GM18870 (cell line): ENCODE data around the gene PRSS33.

ENCODE experiments used
- ATAC-seq: cut with Tn5 transposase; IDR thresholded peaks from one replicate; pipeline ENCODE4 v1.9.1; 2021; ENCODE audit warnings: moderate library complexity; ENCODE audit not compliant: unreplicated experiment

Gene PRSS33

DNA sequence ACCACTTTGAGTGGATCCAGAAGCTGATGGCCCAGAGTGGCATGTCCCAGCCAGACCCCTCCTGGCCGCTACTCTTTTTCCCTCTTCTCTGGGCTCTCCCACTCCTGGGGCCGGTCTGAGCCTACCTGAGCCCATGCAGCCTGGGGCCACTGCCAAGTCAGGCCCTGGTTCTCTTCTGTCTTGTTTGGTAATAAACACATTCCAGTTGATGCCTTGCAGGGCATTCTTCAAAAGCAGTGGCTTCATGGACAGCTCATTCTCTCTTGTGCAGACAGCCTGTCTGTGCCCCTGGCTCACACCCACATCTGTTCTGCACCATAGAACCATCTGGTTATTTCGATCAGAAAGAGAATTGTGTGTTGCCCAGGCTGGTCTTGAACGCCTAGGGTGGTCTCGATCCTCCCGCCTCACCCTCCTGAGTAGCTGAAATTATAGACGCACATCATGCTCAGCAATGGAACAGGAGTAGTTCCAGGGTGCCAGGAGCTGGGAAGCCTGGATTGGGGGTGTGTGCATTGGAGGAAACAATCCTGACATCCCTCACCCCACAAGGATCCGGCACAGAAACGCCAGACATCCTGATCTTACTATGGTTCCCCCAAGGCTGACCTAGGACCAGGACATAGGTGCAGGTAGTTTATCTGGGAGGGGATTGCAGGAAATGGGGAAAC is 34.3 kb upstream of the PRSS33 start:
- ATAC-seq = no peak

DNA sequence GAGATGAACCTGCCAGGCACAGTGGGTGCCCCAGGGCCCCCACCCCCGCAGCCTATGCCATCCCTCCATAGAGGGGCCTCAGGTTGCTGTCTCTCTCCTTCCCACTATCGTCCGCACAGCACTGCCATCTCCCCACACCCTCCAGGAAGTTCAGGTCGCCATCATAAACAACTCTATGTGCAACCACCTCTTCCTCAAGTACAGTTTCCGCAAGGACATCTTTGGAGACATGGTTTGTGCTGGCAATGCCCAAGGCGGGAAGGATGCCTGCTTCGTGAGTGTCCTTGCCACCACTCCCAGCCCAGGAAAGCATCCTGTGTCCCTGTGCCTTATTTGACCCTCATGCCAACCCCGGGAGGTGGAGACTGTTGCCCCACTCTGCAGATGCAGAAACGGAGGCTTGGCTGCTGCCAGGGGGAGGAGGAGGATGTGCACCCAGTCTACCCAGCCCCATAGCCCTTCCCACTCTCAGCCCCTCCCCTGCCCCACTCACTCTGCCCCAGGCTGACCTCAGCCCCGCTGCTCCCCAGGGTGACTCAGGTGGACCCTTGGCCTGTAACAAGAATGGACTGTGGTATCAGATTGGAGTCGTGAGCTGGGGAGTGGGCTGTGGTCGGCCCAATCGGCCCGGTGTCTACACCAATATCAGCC is 33.6 kb upstream of the PRSS33 start:
- no peak for ATAC-seq

DNA sequence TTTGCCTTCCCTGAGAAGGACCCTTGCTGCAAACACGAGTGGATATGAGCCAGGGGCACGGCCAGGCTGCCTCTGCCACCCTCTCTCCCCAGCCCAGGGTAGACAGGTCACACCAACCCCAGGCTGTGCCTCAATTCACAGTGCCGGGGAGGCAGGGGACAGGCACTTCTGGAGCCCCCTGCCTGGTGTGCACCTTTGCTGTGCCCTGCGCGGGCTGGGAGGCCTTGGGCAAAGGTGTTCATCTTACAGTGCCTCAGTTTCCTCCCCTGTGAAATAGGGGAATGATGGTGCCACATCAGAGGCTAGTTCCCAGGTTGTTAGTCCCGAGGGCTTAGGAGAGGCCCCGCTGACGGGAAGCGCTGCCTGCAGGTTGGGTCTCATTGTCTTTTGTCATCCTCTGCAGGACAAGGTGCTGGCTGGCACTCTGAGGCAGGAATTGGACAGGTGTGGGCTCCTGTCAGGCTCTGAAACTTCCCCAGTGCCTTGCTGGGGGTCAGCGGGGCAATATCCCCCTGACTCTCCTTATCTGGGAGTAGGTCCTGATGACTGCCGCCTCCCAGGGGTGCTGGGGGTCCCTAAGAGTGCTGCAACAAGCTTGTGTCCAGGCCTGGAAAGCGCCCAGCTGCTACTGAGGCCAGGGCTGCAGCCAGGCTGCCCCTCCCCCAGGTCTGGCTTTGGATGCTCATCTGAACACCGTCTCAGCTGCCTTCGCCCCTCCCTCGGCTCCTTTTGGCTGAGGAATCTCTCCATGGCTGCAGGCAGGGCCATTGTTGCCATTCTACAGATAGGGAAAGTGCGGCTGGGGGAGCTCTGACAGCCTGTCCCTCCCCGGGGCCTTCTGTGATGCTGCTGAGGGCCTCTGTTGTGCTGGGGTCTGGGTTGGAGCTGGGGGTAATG is 32.8 kb upstream of the PRSS33 start:
- no peak for ATAC-seq

DNA sequence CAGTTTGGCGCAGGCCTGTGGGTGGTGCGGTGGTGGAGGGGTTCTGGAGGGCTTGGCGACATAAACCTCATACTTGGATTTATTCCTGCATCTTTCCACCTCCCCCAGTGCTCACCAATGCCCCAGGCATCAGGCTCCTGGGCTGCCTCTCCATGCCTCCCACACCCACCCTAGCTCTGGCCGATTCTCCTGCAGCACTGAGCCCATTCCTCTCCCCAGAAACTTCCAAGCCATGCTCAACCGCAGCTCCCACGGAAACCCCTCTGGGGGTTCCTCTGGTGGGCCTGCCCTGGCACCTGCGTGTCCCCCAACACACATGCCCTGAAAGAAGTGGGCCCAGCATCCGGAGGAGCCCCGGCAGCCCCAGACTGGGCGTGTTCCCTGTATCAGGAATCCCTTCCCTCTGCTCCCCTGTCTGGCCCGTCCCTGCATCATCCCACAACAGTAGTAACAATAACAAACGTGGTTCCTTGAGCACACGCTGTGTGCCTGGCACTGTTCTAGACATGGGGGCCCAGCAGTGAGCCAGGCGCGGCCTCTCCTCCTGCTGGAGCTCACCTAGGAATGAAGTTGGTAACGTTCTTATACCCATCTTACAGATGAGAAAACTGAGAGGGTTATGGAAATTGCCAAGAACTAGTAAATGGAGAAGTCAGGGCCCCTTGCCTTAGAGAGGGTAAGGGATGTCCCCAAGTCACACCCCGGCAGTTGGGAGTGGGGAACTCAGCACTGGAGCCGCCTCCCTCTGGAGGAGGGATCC is 32.0 kb upstream of the PRSS33 start:
- ATAC-seq = no peak

DNA sequence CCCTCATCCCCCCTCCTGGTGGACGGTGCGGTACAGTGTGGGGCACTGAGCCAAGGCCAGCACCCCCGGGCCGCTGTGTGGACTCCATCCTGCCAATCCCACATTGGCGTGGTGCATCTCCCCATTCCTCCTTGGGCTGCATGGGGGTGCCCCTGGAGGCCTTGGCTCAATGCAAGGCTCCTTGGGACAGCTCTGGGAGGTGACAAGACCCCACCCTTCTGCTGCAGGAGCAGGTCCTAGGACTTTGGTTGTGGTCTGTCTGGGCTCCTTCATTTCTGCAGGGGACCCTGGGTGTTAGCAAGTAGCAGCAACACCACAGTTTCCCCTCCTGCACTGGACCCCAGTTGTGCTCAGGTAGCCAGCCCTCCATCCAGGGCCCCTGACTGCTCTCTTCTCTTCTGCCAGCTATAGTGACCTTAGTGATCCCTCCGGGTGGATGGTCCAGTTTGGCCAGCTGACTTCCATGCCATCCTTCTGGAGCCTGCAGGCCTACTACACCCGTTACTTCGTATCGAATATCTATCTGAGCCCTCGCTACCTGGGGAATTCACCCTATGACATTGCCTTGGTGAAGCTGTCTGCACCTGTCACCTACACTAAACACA is 31.0 kb upstream of the PRSS33 start:
- ATAC-seq = no peak

DNA sequence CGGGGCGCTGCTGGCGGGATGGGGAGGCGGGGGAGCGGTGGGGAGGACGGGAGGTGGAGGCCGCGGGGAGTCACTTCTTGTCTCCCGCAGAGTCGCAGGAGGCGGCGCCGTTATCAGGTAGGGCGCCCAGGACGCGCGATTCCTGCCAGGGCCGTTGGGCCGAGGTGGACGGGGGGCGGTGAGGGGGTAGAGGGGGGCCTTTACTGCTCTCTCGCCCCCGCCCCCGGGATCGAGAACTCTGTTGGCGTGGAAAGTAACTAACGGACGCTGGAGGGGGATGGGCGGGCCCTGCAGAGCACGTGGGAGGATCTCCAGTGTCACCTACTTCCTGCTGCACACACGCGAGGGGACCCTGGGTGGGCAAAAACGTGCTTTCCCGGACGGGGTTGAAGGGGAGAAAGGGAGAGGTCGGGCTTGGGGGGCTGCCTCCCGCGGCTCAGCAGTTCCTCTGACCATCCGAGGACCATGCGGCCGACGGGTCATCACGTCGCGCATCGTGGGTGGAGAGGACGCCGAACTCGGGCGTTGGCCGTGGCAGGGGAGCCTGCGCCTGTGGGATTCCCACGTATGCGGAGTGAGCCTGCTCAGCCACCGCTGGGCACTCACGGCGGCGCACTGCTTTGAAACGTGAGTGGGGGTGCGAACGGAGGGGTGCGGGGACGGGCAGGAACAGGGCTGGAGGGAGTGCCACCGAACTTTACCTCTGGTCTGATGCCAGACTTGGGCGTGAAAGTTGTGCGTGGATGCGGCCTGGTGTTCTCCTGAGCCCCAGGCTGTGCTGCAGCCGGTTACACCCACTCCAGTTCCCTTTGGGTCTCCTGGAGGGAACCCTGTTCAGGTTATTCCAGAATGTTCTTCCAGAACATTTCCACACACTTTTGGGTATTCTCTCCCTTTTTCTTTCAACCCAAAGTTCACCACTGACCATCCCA is 30.2 kb upstream of the PRSS33 start:
- no peak for ATAC-seq

DNA sequence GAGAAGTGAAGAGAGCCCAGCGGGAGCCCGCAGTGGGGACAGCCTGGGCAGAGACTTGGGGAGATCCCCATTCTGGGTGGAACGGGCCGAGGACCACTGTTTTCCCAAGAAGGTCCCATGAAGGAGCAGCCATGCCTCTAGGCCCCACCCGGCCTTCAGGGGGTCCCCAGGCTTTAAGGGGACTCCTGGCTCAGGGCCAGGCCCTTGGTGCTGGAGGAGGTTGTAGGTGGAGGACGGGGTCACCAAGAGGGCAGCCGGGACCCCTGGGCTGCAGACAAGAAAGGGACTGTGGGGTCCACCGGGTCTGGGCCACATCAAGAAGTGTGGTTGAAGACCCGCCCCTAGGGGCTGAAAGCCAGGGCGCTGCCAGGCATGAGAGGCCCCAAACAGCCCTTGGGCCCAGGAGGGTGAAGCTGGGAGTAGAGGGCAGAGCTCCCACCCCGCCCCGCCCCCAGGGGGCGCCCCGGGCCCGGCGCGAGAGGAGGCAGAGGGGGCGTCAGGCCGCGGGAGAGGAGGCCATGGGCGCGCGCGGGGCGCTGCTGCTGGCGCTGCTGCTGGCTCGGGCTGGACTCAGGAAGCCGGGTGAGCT is 29.5 kb upstream of the PRSS33 start, which contains the start of gene PRSS21:
Gene PRSS21 (plus strand): TSS at position 487 of the 589 bp plus-strand sequence. CDS start 32 bp downstream, at position 519.
- ATAC-seq = no peak

DNA sequence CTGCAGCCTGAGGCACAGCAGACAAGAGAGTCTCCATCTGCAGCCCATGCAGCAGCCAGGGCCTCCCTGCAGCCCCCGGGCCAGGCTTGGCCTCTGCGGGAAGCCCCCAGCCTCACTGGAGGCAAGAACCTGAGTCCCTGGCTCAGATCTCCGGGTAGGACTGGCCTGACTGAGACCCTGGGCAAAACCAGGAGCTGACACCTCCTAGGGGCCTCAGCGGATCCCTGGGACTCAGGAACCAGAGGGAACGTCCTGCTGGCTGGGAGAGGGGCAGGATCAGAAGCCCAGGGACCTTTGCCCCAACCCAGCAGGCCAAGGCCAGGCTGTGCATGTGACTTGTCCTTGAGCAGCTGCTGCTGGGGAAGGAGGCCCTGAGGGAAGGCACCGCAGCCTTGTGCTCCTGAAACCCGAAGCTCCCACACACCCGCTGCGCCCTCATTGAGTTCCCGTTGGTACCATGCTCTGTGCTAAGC is 28.0 kb upstream of the PRSS33 start:
- ATAC-seq = no peak

DNA sequence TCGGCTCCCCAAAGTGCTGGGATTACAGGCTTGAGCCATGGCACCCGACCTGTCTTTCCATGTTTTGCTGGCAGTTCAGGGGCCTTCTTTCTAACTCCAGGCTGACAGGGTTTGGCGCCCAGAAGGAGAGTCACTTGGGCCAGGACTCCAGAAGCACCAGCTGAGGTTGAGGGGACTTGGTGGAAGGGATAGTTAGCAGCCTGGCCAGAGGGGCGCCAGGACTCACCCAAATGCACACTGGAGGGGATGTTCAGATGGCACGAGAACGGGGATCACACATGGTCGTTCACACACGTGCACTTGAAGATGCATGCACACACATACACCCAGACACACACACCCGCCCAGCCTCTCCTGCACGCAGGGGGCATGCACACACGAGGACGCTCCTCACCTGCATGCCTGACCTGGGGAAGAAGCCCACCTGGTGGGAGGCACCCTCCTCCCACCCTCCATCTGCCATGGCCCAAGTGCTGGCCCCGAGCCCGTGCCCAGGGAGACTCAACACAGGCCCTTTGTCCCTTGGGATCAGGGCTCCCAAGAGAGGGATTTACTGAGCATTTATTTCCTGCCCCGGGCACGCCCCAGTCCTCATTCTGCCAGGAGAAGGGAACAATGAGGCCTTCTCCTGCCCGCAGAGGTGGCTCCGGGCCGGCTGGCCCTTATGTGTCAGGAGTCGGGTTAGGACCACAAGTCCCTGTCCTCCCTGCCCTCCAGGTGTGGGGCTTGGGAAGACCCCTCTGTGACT is 27.4 kb upstream of the PRSS33 start:
- no peak for ATAC-seq

DNA sequence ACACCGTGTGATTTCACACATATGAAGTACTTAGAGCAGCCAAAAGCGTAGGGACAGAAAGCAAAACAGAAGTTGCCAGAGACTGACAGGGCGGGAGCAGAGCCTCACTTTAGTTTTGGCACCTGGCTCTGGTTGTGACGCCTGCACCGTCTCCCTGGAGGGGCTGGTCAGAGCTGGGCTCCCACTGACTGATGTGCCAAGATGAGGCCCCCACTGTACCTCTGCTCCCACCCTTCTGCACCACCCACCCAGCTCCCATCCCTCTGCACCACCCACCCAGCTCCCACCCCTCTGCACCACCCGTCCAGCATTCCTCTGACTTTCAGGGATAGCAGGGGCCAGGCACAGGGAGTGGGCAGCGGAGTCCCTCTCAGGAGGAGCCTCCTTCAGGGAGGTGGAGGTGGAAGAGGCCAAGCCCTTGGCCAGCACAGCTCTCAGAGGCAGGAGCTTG is 26.4 kb upstream of the PRSS33 start:
- no peak for ATAC-seq

DNA sequence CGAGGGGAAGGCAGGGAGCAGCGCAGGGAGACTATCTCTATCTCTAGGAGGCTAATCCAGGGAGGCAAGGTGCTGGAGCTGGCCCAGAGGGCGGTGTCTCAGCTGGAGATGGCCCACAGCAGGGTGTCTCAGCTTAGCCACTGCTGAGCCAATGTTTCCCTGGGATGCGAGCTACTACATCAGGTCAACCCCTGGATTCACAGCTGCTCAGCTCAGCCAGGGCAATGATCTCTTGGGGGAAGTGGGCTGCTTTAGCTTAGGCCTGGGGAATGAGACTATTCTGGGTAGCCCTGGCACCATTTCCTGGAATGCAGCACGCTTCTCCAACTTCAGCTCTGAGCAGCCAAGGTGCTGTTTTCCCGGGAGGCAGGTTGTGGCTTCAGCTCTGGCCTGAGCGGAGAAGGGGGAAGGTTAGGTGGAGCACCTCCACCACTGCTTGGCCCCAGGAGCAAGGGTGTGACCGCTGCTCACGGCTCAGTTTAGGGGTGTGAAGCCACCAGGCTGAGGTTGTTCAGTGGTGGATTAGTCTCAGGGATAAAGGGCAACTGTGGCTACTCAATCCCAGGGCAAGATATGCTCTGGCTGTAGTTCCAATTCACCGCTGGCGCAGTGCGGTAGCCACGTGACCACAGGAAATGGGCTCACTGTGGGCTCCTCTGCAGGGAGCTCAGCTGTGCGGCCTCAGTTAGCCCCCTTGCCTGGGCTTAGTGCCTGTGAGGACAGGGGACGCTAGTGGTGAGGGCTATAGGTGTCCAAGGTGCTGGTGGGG is 24.5 kb upstream of the PRSS33 start:
- no peak for ATAC-seq

DNA sequence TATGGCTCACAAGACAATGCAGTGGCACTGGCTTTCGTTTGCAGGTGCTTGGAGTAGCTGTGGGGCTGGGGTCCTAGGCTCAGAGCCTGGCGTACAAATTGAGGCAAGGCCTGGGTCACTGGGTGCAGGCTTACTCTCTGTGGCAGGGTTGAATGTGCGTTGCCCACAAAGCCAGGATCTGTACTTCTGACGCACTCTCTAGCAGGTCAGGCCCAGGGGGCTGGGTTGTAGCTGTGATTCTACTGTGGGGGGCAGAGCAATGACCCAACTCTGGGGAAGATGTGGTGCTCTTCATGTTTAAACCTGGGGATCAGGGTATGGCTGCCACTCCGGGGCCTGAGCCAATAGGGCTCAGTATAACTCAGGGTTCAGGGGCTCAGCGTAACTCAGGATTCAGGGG is 23.3 kb upstream of the PRSS33 start:
- no peak for ATAC-seq

DNA sequence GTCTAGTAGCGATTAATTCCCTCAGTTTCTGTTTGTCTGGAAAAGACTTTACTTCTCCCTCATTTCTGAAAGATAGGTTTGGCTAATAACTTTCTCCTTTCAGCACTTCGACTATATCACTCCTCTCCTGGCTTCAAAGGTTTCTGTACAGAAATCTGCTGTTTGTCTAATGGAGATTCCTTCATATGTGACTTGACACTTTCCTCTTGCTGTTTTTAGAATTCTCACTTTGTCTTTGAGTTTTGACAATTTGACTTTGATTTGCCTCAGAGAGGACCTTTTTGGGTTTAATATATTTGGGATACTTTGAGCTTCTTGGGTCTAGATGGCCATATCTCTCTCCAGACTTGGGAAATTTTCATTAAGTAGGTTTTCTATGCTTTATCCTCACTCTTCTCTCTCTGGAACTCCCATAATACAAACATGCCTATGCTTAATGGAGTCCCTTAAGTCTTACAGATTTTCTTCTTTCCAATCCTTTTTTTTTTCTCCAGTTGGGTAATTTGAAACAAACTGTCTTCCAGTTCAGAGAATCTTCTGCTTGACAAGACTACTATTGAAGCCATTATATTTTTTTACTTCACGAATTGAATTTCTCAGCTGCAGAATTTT is 21.9 kb upstream of the PRSS33 start:
- no peak for ATAC-seq

DNA sequence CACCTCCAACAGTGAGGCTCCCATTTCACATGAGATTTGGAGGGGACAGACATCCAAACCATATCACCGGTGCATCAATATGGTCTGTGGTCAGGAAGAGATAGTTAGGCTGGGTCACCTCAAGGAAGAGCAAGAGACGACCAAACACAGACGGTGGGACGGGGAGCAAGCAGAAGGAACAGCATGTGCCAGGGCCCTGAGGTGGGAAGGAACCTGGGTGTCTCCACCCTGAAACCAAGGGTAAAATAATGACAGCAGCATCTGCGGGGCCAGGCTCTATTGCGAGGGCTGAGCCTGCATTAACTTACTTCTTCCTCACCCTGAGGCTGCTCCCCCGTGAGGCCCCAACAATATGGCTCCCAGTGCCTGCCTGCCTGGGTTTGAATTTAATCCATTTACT is 20.8 kb upstream of the PRSS33 start:
- no peak for ATAC-seq

DNA sequence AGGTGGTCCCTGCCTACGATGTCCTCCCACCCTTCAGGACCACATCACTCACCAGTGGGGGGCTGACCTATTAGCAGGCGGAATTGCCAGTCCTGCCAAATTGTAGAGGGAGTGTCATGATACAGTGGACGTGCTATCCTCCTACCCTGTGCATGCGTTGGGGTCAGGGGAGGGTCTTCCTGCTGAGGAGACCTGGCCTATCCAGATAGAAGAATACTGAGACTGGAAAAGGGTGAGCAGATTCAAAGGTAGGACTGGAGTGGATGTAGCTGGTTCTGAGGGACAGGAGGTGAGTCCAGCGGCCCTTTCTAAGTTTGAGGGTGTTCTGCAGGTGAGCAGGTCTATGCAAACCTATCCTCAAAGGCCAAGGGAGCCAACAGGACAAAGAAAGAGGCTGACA is 18.9 kb upstream of the PRSS33 start:
- no peak for ATAC-seq

DNA sequence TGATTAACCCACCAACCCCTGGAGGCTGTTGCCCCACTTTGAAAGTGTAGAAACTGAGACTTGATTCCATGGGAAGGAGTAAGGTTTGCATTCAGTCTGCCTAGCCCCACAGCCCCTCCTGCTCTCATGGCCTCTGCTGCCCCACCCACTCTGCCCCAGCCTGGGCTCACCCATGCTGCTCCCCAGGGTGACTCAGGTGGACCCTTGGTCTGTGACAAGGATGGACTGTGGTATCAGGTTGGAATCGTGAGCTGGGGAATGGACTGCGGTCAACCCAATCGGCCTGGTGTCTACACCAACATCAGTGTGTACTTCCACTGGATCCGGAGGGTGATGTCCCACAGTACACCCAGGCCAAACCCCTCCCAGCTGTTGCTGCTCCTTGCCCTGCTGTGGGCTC is 17.4 kb upstream of the PRSS33 start:
- no peak for ATAC-seq

DNA sequence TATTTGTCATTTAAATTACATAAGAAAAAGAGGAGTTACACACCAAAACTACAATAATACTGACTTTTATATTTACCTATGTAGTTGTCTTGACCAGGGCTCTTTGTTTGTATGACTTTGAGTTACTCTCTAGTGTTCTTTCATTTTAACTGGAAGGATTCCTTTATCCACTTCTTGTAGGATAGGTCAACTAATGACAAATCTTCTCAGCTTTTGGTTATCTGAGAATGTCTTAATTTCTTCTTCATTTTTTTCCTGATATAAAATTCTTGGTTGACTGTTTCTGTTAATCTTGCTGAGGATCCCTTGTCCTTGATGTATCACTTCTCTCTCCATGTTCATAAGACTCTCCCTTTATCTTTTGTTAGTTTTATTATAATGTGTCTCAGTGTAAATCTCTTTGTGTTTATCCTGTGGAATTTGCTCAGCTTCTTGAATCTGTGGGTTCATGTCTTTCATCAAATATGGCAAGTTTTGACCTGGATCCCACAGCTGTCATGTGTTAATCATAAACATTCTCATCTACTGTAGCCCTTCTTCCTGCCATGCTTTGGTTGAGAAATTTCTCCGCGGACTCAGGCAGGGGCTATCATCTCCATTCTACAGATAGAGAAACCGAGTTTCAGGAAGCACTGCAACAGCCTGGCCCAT is 16.3 kb upstream of the PRSS33 start:
- no peak for ATAC-seq
